ENCODE data around the gene UNC119B. TPM values are rescaled to one million over a fixed set of nuclear protein-coding genes. Genes with fewer than 3 reads are reported as not detected.
"Not testable (repeated sequence)": the region's sequence is repeated elsewhere in the genome, so short reads cannot be mapped to it uniquely, and the experiment has no call there.

The UNC119B gene
- total RNA-seq, 4 donors from 2014 or later, result 5.0 to 20.3 (median 13.9) TPM

- intact Hi-C loops (cut with DNase I; ENCODE audit: low total_unique reads), result no loop called here
- WGBS, 2 donors, result 81 to 86% methylated on average over 20 of the region's 20 CpGs
- TF ChIP-seq CTCF (IDR thresholded peaks at IDR 0.05) (no peak), POLR2A (IDR thresholded peaks at IDR 0.05) (no peak)
- no peak overlapping the region for H3K4me3 ChIP-seq (ENCODE audit: low read depth, poor library complexity, severe bottlenecking)
- DNase-seq (ENCODE audit: low spot score in 2 of 2), result no peak
These were observed 42.0 kb upstream of the UNC119B start for GRCh38 chr12:120668091-120668867.

DNA sequence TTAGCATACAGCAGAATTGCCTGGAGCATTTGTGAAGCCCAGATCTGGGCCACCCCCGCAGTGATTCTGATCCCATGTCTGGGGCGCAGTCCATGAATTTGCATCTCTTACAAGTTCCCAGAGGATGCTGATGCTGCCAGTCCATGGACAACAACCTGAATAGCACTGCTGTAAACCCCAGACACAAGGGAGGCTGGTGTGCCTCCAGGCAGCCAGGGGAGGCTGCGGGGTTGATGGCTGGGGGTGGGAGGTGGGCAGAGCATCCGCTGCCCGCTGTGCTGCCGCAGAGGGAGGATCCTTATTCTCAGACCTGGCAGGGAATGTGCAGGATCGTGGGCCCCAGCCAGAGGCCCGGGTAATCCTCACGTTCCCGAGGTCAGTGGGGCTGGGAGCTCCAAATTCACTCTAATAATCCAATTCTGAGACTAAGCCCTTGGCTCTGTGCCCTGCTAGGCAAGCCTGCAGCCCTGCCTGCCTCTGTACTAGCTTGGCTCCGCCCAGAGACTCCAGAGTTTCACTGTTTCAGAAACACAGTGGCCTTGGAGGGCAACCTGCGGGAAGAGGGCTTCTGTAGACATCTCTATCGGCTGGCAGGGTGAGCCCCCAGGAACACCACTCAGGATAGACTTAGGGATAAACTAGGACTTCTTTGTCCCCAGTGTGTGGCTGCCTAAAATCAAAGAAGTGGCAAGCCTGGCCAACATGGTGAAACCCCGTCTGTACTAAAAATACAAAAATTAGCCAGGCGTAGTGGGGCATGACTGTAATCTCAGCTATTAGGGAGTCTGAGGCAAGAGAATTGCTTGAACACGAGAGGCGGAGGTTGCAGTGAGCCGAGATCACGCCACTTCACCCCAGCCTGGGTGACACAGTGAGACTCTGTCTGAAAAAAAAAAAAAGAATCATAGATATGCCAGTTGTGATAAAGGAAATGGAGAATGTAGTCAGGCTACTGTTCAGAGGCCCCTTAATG is 41.1 kb upstream of the UNC119B start:
- intact Hi-C loops (cut with DNase I; ENCODE audit: low total_unique reads), result no loop called here
- TF ChIP-seq POLR2A (IDR thresholded peaks at IDR 0.05), result no peak
- TF ChIP-seq CTCF (IDR thresholded peaks at IDR 0.05), result no peak
- H3K4me3 ChIP-seq (ENCODE audit: low read depth, poor library complexity, severe bottlenecking), result no peak overlapping the region
- 38 to 43% methylated on average over 19 of the region's 19 CpGs for WGBS, 2 donors
- no peak for DNase-seq (ENCODE audit: low spot score in 2 of 2)

GRCh38 chr12:120670237-120670636 is 40.0 kb upstream of the UNC119B start:
- H3K4me3 ChIP-seq (ENCODE audit: low read depth, poor library complexity, severe bottlenecking); intact Hi-C loops (cut with DNase I; ENCODE audit: low total_unique reads); DNase-seq (ENCODE audit: low spot score in 2 of 2): not testable (repeated sequence)
- 83 to 96% methylated on average over 6 of the region's 6 CpGs for WGBS, 2 donors

GRCh38 chr12:120670667-120671066 is 39.6 kb upstream of the UNC119B start:
- WGBS, 2 donors, result 85 to 92% methylated on average over 5 of the region's 5 CpGs
- intact Hi-C loops (cut with DNase I; ENCODE audit: low total_unique reads), result no loop called here
- TF ChIP-seq CTCF (IDR thresholded peaks at IDR 0.05), result no peak
- TF ChIP-seq POLR2A (IDR thresholded peaks at IDR 0.05), result no peak

DNA sequence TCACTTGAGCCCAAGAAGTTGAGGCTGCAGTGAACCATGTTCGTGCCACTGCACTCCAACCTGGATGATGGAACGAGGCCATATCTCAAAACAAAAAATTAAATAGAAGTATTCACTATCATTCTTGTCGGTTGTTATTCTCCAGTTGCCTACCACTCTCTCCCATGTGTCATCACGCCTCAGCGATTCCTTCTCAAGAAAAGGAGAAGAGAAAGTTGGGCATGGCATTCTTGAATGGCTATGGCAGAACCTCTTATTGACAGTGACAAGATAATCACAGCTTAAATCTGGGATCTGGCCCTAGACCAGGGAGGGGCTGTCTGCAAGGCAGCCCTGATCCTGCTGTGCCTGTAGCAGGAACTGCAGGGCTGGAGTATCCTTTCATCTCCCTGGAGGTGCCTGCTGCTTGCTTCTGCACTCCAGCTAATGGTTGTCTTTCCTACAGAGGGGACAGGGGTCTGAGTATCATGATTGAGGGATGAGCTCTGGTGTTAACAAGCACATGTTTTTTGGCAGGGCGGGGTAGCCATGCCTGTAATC is 36.1 kb upstream of the UNC119B start:
- no peak for DNase-seq (ENCODE audit: low spot score in 2 of 2)
- TF ChIP-seq CTCF (IDR thresholded peaks at IDR 0.05), result no peak
- TF ChIP-seq POLR2A (IDR thresholded peaks at IDR 0.05), result no peak
- H3K4me3 ChIP-seq (ENCODE audit: low read depth, poor library complexity, severe bottlenecking), result no peak overlapping the region
- 86 to 89% methylated on average over 6 of the region's 6 CpGs for WGBS, 2 donors
- intact Hi-C loops (cut with DNase I; ENCODE audit: low total_unique reads), result no loop called here

More at GRCh38 chr12:120670667-120671066, 39.6 kb upstream of the UNC119B start:
- H3K4me3 ChIP-seq (ENCODE audit: low read depth, poor library complexity, severe bottlenecking), result no peak overlapping the region
- no peak for DNase-seq (ENCODE audit: low spot score in 2 of 2)
